NT2/D1 (cell line): ENCODE data around the gene LTBP2.

Experiments
- DNase-seq: peaks from one replicate; pipeline ENCODE4 v3.0.0-alpha.2; 2011; ENCODE audit warnings: low read depth, low spot score
- H3K27me3 ChIP-seq: 2 replicates; pipeline ENCODE4 v1.6.0; 2011; ENCODE audit warnings: mild to moderate bottlenecking; ENCODE audit not compliant: insufficient read length, insufficient read depth
- H3K36me3 ChIP-seq: 2 replicates; pipeline ENCODE4 v1.6.1; 2011; ENCODE audit warnings: mild to moderate bottlenecking, low read length, mixed read lengths; ENCODE audit not compliant: insufficient read depth, insufficient read length
- H3K4me1 ChIP-seq: 2 replicates; pipeline ENCODE4 v1.5.1; 2011; ENCODE audit not compliant: insufficient read depth, insufficient read length
- H3K4me3 ChIP-seq: 2 replicates; pipeline ENCODE4 v1.5.1; 2011; ENCODE audit warnings: low read depth; ENCODE audit not compliant: insufficient read length
- H3K9ac ChIP-seq: 2 replicates; pipeline ENCODE4 v1.6.0; 2011; ENCODE audit warnings: low read depth; ENCODE audit not compliant: insufficient read length
- H3K9me3 ChIP-seq: 2 replicates; pipeline ENCODE4 v1.5.1; 2011; ENCODE audit warnings: mild to moderate bottlenecking, low read length; ENCODE audit not compliant: insufficient read depth
- SUZ12 ChIP-seq: IDR thresholded peaks from 2 replicates; pipeline ENCODE4 v1.6.1; 2011; ENCODE audit not compliant: insufficient read length, insufficient read depth; ENCODE audit errors: extremely low read depth
- YY1 ChIP-seq: IDR thresholded peaks from 2 replicates; pipeline ENCODE4 v1.6.1; 2011; ENCODE audit not compliant: insufficient read length, insufficient read depth
- ZNF274 ChIP-seq: IDR thresholded peaks from 2 replicates; pipeline ENCODE4 v1.6.1; 2011; ENCODE audit warnings: mild to moderate bottlenecking, low read depth, low read length

The LTBP2 gene

GRCh38 chr14:74622257-74622656 lies 10.2 kb upstream of the LTBP2 start:
- no peak for DNase-seq
- Histone ChIP-seq H3K9ac (no peak overlapping the region), H3K4me1 (peaks cover 10% of the 10 kb centered on the region), H3K9me3 (no peaks in the 10 kb centered on the region), H3K27me3 (no peaks in the 10 kb centered on the region), H3K4me3 (no peak overlapping the region), H3K36me3 (no peaks in the 10 kb centered on the region)
- no peak for TF ChIP-seq ZNF274
- TF ChIP-seq SUZ12: no peak
- no peak for TF ChIP-seq YY1

GRCh38 chr14:74621556-74621955 lies 9.5 kb upstream of the LTBP2 start:
- H3K4me1 ChIP-seq: peaks cover 10% of the 10 kb centered on the region
- H3K4me3 ChIP-seq: no peak overlapping the region
- no peaks in the 10 kb centered on the region for H3K36me3 ChIP-seq
- no peaks in the 10 kb centered on the region; the same call in 1 of the 2 replicates for H3K9me3 ChIP-seq
- H3K27me3 ChIP-seq: no peaks in the 10 kb centered on the region
- no peak for DNase-seq
- TF ChIP-seq SUZ12 (no peak), ZNF274 (no peak), YY1 (no peak)
- no peak overlapping the region for H3K9ac ChIP-seq

- H3K9ac ChIP-seq: no peak overlapping the region
- H3K9me3 ChIP-seq: peaks cover 2% of the 10 kb centered on the region; the same call in 1 of the 2 replicates
- no peak for DNase-seq
- no peak for TF ChIP-seq SUZ12
- no peak for TF ChIP-seq ZNF274
- TF ChIP-seq YY1: no peak
- H3K4me3 ChIP-seq: no peak overlapping the region
- peaks cover 10% of the 10 kb centered on the region for H3K4me1 ChIP-seq
- no peaks in the 10 kb centered on the region for H3K27me3 ChIP-seq
- no peaks in the 10 kb centered on the region for H3K36me3 ChIP-seq
Observed at GRCh38 chr14:74620923-74621322, 8.9 kb upstream of the LTBP2 start.

- Histone ChIP-seq H3K9me3 (peaks cover 6% of the 10 kb centered on the region; the same call in 1 of the 2 replicates), H3K4me3 (no peak overlapping the region), H3K36me3 (no peaks in the 10 kb centered on the region), H3K4me1 (peaks cover 10% of the 10 kb centered on the region), H3K9ac (no peak overlapping the region), H3K27me3 (no peaks in the 10 kb centered on the region)
- no peak for TF ChIP-seq YY1
- no peak for TF ChIP-seq SUZ12
- TF ChIP-seq ZNF274: no peak
- no peak for DNase-seq
Observed at GRCh38 chr14:74620497-74620921, 8.5 kb upstream of the LTBP2 start.

- TF ChIP-seq YY1: no peak
- TF ChIP-seq SUZ12: no peak
- TF ChIP-seq ZNF274: no peak
- no peaks in the 10 kb centered on the region for H3K36me3 ChIP-seq
- no peak overlapping the region for H3K9ac ChIP-seq
- no peak overlapping the region for H3K4me3 ChIP-seq
- no peaks in the 10 kb centered on the region for H3K27me3 ChIP-seq
- peaks cover 13% of the 10 kb centered on the region; the same call in 1 of the 2 replicates for H3K9me3 ChIP-seq
- H3K4me1 ChIP-seq: peaks cover 10% of the 10 kb centered on the region
- no peak for DNase-seq
Observed at GRCh38 chr14:74619672-74620131, 7.7 kb upstream of the LTBP2 start.

GRCh38 chr14:74618078-74618952 lies 6.3 kb upstream of the LTBP2 start:
- Histone ChIP-seq H3K9me3 (peaks cover 27% of the 10 kb centered on the region; the same call in 1 of the 2 replicates), H3K4me3 (no peak overlapping the region), H3K4me1 (peaks cover 10% of the 10 kb centered on the region), H3K27me3 (no peaks in the 10 kb centered on the region), H3K36me3 (no peaks in the 10 kb centered on the region), H3K9ac (no peak overlapping the region)
- no peak for TF ChIP-seq ZNF274
- no peak for DNase-seq

GRCh38 chr14:74616996-74617700 lies 5.1 kb upstream of the LTBP2 start:
- Histone ChIP-seq H3K9ac (no peak overlapping the region), H3K4me3 (no peak overlapping the region), H3K9me3 (peaks cover 31% of the 10 kb centered on the region; the same call in 1 of the 2 replicates), H3K4me1 (peaks cover 10% of the 10 kb centered on the region), H3K27me3 (no peaks in the 10 kb centered on the region), H3K36me3 (no peaks in the 10 kb centered on the region)
- no peak for DNase-seq
- TF ChIP-seq ZNF274: no peak
- no peak for TF ChIP-seq YY1
- no peak for TF ChIP-seq SUZ12
